Ramos (cell line): ENCODE data around the gene ZNF385D.

Experiments
- in situ Hi-C: fragments of 300-500 bp; cut with MboI; formaldehyde crosslinking; loops from one replicate; pipeline ENCODE4 v1.14.3; 2022; ENCODE audit warnings: low sequenced_read_pairs; ENCODE audit not compliant: unreplicated experiment

Gene ZNF385D, protein sequence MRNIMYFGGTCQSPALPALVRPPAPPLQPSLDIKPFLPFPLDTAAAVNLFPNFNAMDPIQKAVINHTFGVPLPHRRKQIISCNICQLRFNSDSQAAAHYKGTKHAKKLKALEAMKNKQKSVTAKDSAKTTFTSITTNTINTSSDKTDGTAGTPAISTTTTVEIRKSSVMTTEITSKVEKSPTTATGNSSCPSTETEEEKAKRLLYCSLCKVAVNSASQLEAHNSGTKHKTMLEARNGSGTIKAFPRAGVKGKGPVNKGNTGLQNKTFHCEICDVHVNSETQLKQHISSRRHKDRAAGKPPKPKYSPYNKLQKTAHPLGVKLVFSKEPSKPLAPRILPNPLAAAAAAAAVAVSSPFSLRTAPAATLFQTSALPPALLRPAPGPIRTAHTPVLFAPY

DNA sequence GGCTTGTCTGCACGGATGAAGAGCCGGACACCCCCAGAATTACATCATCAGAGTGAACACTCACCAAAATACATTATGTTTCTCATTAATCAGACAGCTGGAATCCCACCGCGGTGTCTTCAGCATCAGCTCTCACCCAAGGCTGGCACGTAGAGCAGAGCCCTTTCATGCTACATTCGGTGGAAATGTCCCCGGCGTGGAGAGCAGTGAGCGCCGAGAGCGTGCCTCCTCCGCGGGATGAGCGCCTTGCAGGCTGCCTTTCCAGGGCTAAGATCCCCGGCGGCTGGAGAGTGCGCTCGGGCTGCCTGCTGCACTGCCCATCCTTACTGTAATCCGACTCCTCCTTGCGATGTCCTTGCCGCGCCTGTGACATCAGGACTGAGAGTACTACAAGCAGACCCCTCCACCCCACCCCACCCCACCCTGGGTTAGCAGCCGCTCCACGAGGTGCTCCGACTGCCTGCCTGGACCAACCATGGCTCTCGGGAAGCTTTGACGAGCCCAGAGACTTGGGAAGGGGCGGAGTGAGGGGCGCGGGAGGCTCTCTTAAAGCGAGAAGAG lies at the start of gene ZNF385D:
Gene ZNF385D (minus strand): TSS at position 380 of the 561 bp plus-strand sequence. CDS start 294 bp downstream, at position 86.
- in situ Hi-C loops, result no loop called here

DNA sequence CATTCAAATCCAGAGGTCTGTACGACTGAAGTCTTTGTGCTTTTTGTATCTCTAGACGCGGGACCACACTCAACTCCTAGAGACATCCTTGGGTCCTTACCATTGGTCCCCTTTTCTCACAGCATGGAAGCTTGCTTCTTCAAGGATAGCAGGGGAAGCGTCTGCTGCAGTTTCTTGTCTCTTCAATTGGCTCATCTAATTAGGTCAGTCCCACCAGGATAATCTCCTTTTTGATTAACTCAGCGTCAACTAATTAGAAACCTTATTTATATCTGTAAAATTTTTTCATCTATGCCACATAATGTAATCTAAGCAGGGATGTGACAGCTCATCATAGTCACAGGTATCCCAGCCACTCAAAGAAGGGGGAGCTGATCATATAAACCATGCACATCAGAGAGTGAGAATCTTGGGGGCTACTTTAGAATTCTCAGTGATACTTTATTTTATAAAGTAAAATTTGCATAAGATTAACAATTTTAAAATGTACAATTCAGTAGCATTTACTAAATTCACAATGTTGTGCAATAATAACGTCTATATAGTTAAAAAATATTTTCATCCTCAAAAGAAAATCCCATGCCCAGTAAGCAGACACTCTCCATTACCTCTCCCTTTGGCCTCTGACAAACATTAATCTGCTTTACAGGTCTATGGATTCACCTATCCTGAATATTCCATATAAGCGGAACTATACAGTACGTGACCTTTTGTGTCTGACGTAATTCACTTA lies 47.5 kb upstream of the ZNF385D start:
- in situ Hi-C loops, result no loop called here

GRCh38 chr3:21795921-21796320 lies 44.9 kb upstream of the ZNF385D start:
- in situ Hi-C loops, result no loop called here

- in situ Hi-C loops, result no loop called here
These were observed 44.3 kb upstream of the ZNF385D start for GRCh38 chr3:21795152-21795837.

GRCh38 chr3:21794291-21794690 lies 43.3 kb upstream of the ZNF385D start:
- in situ Hi-C loops, result no loop called here

DNA sequence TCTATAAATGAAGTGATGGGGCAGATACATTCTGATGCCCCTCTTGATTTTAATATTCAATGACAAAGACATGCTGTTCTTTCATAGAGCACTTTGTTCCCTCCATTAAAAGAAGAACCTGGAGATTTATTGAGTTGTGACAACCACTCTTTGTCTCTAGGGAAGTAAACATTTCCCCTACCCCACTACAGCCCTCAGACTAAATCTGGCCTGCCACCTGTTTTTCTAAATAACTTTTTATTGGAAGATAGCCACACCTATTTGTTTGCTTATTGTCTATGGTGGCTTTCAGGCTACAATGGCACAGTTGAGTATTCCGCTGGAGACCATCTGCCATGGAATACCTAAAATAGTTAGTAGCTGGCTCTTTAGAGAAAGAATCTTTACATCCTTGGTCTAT lies 41.2 kb upstream of the ZNF385D start:
- in situ Hi-C loops, result no loop called here

DNA sequence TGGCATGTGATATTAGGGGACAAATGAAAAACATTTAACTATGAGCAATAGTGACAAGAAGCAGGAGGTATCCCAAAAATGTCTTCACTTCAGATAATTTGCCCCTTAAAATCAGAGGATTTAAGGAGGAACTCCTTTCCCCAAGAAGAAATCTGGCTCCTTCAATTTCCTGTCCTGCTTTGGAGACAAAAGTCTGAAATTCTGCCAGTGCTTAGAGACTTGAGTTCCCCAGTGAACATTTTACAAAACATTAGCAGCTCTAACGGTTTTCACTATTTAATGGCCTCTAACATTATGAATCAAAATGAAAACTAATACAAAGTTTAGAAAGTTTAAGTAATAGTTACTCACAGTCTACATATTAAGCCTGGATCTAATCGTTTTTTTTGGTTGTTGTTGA lies 40.3 kb upstream of the ZNF385D start:
- in situ Hi-C loops, result no loop called here

DNA sequence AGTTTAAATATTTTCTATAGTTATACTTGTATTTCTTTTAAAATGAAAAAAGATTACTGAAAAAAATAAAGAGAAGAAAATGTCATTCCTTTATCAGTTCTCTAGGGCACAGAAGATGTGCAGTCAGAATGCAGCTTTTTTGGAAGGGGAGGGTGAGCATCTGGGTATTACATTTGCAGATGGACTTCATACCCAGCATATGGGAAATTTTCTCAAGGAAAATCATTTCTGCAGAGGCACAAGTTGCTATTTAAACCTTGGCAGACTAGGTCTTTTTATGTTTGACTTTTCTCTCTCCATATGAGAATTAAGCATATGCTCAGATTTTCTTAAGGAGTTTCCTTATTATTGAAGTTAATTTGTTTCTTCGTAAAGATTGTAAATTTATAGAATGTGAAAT lies 39.5 kb upstream of the ZNF385D start:
- in situ Hi-C loops, result no loop called here

GRCh38 chr3:21789730-21790129 lies 38.7 kb upstream of the ZNF385D start:
- in situ Hi-C loops, result no loop called here

DNA sequence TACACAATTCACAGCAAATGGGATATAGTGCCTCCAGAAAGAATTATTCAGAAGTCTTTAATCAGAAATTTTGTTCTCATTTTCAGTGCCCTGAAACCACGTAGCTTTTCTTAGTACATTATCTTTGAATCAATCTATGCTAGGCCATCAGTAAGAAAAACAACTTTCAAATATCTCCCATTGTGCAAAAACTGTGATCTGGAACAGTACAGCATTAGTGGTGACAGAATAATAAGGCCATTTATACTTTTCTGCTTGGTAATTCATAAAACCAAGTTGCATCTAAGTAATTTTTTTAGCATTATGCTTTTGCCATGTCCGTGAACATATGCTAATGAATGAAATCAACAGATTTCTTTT lies 35.4 kb upstream of the ZNF385D start:
- in situ Hi-C loops, result no loop called here

DNA sequence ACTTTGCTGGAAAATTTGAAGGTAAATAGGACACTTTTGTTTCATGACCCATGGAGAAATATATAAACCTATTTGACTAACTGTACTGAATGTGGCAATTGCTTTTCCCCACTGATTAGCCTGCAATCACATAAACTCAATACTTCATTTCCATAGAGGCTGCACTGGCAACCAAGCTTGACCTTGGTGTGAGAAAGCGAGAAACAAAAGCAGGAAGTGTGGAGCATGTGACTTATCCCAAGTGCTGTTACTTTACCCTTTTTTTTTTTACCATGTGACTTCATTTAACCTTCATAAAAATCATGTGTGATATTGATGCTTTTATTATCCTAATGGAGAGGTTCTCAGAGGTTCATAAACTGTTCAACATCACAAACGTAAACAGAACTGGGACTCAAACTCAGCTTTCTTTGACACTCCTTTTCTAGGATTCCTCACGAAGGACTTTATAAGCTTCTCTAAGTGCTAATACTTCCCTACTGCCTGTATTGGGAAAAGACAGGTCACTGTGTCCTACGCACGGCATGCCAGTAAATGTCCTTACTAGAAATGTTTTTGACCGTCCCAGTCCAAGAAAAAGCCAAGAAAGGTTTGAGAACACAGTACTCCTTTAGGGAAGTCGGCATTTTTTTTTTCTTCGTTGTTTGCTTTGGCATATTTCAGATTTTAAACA lies 34.9 kb upstream of the ZNF385D start:
- in situ Hi-C loops, result no loop called here

DNA sequence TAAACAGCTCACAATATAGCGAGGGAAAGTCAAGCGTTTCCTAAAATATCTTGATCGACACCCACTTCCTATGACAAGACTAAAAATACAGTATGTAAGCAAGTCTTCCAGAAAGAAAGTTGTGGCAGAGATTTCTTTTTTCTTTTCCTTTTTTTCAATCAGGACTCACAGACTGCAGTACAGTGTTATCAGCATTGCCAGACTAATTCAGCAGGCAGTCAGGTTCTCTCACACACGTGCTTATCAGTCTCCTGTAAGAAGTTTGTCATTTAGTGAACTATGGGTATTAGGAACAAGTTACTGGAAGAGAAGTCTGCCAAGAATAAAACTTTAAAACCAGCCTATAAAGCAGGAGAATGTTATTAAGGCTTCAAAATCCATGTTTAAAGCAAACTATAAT lies 32.8 kb upstream of the ZNF385D start:
- in situ Hi-C loops, result no loop called here

- in situ Hi-C loops, result no loop called here
These were observed 30.3 kb upstream of the ZNF385D start for GRCh38 chr3:21781355-21781754.

DNA sequence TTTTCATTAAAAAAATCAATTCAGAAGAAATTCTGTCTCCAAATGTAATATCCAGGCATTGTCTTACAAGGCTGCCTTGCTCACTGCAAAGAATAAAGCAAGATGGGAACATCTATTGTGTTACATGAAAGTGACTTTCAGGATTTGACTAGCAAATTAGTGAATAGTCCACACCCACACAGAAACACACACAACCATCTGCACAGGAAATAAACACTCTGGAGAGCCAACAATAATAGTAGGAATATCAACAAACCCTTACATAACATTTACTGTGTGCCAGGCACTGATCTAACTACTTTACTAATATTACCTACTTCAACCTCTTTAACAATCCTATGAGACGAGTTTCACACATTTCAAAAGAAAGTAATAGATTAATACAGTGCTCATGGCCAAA lies 28.9 kb upstream of the ZNF385D start:
- in situ Hi-C loops, result no loop called here

GRCh38 chr3:21778715-21779114 lies 27.7 kb upstream of the ZNF385D start:
- in situ Hi-C loops, result no loop called here

- in situ Hi-C loops, result no loop called here
These were observed 26.8 kb upstream of the ZNF385D start for GRCh38 chr3:21777821-21778220.

GRCh38 chr3:21766002-21766401 lies 15.0 kb upstream of the ZNF385D start:
- in situ Hi-C loops, result no loop called here

GRCh38 chr3:21755896-21756295 lies 4.9 kb upstream of the ZNF385D start:
- in situ Hi-C loops, result no loop called here

DNA sequence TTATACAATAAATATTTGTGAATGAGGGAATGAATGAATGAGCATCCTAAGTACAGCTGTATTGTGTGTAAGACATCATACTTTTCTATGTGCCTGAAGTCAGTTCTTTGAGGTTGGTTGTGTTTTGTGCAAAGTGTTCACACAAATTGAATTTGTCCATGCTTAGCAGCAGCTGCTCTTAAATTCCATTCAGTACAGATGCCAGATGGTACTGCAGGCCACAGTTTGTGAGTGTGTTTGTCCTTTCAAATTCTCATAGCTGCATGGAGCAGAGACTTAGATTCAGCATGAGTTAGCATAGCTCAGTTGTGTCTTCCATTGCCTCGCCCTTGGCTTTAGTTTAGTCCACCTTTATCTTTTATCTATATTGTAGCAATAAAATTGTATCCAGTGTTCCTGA lies 3.8 kb upstream of the ZNF385D start:
- in situ Hi-C loops, result no loop called here

GRCh38 chr3:21752749-21753347 lies 1.8 kb upstream of the ZNF385D start:
- in situ Hi-C loops, result no loop called here
